SH-SY5Y (cell line): ENCODE data around the gene LRRC37A3.

Experiments
- GATA2 ChIP-seq: IDR thresholded peaks from 2 replicates; pipeline ENCODE4 v1.6.1; 2011; ENCODE audit warnings: mild to moderate bottlenecking, low read depth, low read length
- GATA3 ChIP-seq: IDR thresholded peaks from 2 replicates; pipeline ENCODE4 v1.6.1; 2011; ENCODE audit warnings: low read depth, mild to moderate bottlenecking, low read length, moderate library complexity

DNA sequence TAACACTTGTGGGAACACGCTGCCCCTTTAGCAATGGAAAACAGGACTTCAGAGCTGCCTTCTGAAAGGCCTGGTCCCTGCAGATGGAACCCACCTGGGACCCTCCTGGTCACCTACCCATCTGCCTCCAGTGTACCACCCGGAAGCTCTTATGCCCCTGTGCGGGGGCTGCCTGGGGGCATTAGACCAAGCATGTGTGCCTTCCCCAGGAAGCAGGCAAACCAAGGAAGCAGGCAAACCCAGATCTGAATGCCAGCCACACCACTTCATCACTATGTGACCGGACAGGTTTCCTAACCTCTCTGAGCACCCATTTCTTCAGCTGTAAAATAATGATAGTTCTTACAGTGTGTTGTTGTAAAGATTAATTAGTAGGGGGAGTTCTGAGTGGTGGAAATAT is 20.8 kb upstream of the LRRC37A3 start:
- TF ChIP-seq GATA2 (no peak), GATA3 (no peak)
